Fibroblast of gingiva (primary cell): ENCODE measurements around the gene PTTG1.
A peak's percentile ranks its signal among the peaks of the same experiment; 100 is the strongest.

Experiments
- DNase-seq: peaks from one replicate; pipeline ENCODE4 v3.0.0-alpha.2; 2011; ENCODE audit warnings: low read depth

Gene PTTG1

GRCh38 chr5:160421625-160422258 is at the start of gene PTTG1:
Gene PTTG1 (plus strand): TSS chr5:160421855. CDS start chr5:160422313, 458 bp downstream.
- peak; percentile 94 for DNase-seq

GRCh38 chr5:160375166-160375565 is 46.5 kb upstream of the PTTG1 start:
- DNase-seq = no peak

- no peak for DNase-seq
Observed at GRCh38 chr5:160375701-160376100, 46.0 kb upstream of the PTTG1 start.

- no peak for DNase-seq
Observed at GRCh38 chr5:160376416-160376815, 45.2 kb upstream of the PTTG1 start.

GRCh38 chr5:160377651-160378050 is 44.0 kb upstream of the PTTG1 start:
- DNase-seq = peak; percentile 11

- DNase-seq = no peak
Observed at GRCh38 chr5:160378330-160378729, 43.3 kb upstream of the PTTG1 start.

- peak; percentile 60 for DNase-seq
Observed at GRCh38 chr5:160379511-160379910, 42.1 kb upstream of the PTTG1 start.

GRCh38 chr5:160380041-160380440 is 41.6 kb upstream of the PTTG1 start:
- DNase-seq = no peak

- DNase-seq = no peak
Observed at GRCh38 chr5:160382346-160382745, 39.3 kb upstream of the PTTG1 start.

- no peak for DNase-seq
Observed at GRCh38 chr5:160384681-160385080, 37.0 kb upstream of the PTTG1 start.

GRCh38 chr5:160385496-160385895 is 36.2 kb upstream of the PTTG1 start:
- DNase-seq = peak; percentile 44

GRCh38 chr5:160387445-160387844 is 34.2 kb upstream of the PTTG1 start:
- DNase-seq = no peak

GRCh38 chr5:160390787-160391696 is 30.6 kb upstream of the PTTG1 start:
- no peak for DNase-seq

- no peak for DNase-seq
Observed at GRCh38 chr5:160395111-160395510, 26.5 kb upstream of the PTTG1 start.

- DNase-seq = no peak
Observed at GRCh38 chr5:160397492-160397891, 24.2 kb upstream of the PTTG1 start.

GRCh38 chr5:160398806-160399205 is 22.8 kb upstream of the PTTG1 start:
- peak; percentile 28 for DNase-seq

GRCh38 chr5:160399402-160400353 is 22.0 kb upstream of the PTTG1 start, which contains the start of gene FAM200C:
Gene FAM200C (minus strand): TSS chr5:160400054. CDS start chr5:160395490, 4,564 bp downstream.
- peak; percentile 91 for DNase-seq

- peak; percentile 95 for DNase-seq
Observed at GRCh38 chr5:160418561-160419457, 2.8 kb upstream of the PTTG1 start, which contains the start of gene SLU7. Gene SLU7 (minus strand): TSS chr5:160419081. CDS start chr5:160415294, 3,787 bp downstream.

GRCh38 chr5:160419458-160420330 is 2.0 kb upstream of the PTTG1 start:
- no peak for DNase-seq

- no peak for DNase-seq
Observed at GRCh38 chr5:160420331-160420610, 1.4 kb upstream of the PTTG1 start.
